Stimulated activated CD4-positive, alpha-beta T cell treated with anti-CD3 and anti-CD28 coated beads, TNF-alpha, amount 100 ng/mL, for 4 hours (primary cell): Measurements from ENCODE around the gene E2F2.
A peak's percentile ranks its signal among the peaks of the same experiment; 100 is the strongest.

Experiments
- DNase-seq, 3 experiments: peaks; one replicate each; pipeline ENCODE4 v3.0.0-alpha.2; 2020; ENCODE audit warnings: low read depth in 3 of 3

The E2F2 gene

DNA sequence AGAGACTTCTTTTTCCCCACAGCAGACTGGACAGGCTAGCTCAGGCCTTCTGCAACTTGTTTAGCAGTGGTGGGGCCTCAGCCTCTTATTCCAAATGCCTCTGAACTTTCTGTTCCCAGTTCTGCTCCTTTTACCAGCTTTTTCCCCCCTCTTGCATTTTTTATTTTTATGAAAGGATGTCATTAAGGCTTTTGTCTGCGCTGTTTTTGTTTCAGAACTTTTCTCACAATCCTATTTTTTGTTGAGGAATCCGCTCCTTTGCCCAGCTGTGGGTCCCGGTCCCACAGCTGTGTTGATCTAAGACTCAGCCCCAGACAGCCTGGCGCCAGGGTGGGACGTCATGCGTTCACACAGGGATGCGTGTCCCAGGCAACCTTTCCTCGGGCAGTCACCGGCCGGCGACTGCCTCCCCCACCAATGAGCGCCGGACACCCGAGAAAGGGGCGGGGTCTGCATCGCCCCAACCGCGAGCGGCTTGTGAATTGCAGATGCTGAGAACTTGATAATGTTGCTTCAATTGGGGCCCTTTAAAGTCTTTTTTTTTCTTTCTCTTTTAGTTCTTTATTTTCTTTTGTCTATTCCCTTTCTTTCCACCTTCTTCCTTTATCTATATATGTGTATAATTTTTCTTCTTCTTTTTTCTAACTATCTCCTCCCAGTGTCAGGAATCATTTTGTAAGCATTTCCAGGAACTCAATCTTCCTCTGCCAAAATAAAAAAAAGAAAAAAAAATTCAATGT is 31.3 kb upstream of the E2F2 start:
- DNase-seq, result no peak

DNA sequence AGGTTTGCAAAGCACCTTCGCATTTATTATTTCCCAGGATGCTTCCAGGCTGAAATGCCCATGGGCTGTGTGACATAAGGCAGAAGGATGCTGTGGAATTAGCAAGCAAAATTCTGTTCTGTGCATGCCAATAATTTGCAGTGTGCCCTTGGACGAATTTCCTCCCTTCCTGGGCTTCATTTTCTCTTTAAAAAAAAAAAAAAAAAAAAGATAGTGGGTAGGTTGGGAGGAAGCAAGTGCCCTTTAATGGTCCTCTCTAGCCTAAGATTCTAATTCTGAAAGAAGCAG is 30.7 kb upstream of the E2F2 start:
- no peak for DNase-seq

DNA sequence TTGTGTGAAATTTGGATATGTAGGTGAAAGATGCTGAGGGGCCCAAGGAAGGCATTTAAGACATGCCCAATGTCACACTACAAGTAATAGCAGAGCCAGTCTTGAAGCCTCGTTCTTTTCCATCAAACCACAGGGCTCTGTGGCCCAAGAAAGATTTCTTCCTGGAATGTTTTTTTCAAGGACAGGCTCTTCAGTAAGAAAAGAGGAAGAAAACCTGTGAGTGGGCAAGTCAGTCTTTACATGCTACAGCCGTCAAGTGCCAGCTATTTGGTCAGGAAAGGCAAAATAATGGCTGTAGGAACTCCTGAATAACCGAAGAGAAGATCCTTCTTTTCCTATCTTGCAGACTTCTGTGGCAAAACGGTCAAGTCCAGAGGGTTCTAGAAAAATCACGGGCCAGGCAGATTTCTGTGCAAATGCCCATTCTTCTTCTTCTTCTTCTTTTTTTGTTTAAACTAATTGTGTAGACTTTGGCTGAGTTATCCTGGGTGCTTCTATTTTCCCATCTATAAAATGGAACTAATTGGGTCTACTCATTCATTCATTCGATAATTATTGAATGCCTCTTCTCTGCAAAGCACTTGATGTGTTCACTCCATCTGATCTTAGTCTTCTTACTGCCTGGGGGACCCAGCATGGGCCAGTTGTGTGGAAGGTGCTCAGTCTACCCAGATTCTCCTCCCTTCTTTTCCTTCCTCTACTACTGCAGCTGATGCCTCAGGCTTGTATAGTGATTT is 30.2 kb upstream of the E2F2 start:
- DNase-seq, result no peak

DNA sequence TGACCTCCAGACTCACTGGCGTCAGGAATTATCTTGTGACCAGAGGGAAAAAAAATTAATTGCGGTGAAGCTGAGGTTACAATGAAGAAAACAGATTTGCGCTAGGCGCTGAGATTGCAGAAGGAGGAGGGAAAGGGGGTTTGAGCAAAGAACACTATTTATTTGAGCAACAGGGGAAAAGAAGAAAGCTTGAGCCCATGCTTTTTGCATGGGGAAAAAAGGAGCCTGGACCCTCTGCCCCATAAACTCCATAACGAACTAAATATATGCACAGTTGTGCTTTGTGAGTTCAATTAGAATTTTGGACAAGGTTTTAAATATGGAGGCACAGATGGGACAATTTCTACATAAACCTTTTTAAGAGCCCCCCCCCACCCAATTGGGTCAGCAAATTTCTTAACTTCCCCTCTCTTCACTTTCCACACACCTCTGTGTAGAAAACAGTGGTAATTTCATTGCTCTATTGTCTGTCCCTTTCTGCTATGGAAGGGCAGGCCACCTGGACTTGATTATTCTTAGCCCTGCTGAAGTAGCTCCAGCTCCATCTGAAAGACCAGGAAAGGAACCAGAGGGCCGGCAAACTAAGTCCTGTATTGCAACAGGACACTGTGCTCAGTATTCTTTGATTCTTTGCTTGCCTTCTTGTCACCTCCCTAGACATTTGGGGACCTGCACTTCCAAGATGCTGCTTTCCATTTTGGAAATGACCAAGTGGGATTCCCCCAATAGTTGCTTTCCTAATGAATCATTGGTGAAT is 29.1 kb upstream of the E2F2 start:
- no peak for DNase-seq

DNA sequence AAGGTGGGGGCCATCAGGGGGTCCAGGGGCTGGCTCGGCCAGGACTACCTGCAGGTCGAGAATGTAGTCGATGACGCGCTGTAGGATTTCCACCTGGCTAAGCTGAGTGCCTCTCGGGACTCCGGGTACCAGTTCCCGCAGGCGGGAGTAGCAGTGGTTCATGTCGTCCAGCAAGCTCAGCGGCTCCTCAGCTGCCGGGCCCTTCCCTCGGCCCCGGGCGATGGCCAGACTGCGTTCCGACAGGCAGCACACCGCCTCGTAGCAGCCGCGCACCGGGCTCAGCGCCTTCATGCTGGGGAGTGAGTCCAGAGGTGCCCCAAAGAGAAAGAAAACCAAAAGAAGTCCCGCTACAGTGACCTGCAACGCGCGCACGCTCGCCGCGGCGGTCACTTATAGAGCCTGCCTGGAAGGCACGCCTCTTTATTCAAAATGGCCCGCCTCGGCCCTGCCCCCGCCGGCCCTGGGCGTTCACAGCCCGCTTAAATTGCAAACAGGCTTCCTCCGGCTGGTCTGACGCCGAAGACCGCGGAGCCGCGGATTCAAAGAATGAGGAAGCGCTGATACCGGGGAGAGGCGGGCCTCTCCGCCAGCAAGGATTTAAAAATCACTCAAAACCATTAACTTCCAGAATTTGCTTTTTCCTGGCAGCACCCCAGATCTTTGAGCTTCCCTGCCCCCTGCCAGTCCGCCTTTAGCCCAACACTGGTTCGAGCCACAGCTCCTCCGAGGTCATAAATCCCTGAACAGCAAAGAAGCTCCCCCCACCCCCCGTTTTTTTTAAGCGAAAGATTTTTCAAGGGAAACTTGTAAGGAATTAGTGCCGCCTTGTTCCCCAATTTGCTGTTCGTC is 28.3 kb upstream of the E2F2 start, which contains the start of gene ID3:
TSS of gene ID3 (minus strand) at position 366 of the 849 bp plus-strand sequence. CDS start at position 291, 75 bp downstream.
- peak; percentile 76 to 86 (median 79) for DNase-seq

DNA sequence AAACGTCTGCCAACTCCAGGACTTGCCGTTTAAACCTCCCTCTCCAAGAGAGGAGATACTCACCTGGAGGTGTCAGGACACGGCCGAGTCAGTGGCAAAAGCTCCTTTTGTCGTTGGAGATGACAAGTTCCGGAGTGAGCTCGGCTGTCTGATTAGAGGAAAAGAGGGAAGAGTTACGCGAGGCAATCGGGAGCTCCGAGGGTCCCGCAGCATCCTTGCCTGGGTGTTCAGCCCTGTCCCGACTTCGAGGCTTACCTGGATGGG is 27.8 kb upstream of the E2F2 start:
- DNase-seq, result no peak

DNA sequence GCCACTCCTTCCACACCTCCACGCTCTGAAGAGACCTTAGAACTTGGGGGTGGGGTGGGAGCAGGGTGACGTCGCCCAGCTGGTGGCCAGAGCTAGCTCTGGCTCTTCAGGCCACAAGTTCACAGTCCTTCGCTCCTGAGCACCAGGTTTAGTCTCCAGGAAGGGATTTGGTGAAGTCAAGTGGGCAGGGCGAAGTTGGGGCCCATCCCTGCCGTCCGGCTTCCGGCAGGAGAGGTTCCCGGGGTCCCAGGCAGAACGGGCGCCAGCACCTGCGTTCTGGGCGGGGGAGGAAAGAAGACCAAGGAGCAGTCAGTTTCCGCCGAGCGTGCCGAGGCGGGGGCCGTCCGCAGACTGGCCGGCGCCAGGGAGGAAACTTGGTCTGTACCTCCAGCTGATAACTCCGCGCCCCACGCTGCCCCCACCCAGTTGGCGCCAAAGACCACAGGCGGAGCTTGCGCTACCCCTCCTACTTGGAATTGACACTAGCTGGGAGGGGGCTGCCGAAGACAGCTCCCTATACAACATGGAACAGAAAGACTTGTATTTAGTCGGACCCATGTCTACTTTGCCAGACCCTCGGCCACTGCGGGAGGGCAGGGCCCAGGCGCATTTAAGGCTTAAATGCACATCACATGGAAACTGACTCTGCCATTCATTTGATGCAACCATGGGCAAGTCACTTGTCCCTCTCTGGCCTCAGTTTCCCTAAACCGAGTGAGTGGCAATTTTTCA is 27.3 kb upstream of the E2F2 start:
- no peak for DNase-seq

DNA sequence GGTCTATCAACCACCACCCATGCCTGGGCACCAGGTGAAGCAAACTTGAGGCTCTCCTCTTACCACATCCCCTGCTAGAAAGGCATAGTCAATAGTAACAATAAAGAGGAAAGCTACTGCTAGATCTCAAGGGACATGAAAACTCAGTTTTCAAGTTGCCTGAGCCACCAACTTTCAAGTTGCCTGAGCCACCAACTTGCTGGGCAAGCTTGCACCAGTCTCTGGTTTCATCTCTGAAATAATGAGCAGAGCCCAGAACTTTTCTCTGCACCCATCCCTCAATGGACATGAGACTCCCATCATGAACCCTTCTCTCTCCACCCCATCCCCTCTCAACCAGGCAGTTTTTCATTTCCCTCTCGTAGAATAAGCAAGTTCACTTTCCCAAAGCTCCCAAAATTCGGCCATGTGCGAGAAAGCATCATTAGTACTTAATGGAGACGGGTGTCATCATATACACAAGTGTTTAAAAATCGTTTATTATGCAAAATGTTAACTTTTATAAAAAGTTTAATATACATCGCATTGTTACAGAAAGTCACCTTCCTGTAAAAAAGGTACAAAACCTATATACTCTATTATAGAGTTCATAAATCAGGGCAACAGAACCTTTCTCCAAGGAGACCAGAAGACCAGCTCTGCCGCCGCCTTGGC is 26.6 kb upstream of the E2F2 start:
- DNase-seq, result no peak

DNA sequence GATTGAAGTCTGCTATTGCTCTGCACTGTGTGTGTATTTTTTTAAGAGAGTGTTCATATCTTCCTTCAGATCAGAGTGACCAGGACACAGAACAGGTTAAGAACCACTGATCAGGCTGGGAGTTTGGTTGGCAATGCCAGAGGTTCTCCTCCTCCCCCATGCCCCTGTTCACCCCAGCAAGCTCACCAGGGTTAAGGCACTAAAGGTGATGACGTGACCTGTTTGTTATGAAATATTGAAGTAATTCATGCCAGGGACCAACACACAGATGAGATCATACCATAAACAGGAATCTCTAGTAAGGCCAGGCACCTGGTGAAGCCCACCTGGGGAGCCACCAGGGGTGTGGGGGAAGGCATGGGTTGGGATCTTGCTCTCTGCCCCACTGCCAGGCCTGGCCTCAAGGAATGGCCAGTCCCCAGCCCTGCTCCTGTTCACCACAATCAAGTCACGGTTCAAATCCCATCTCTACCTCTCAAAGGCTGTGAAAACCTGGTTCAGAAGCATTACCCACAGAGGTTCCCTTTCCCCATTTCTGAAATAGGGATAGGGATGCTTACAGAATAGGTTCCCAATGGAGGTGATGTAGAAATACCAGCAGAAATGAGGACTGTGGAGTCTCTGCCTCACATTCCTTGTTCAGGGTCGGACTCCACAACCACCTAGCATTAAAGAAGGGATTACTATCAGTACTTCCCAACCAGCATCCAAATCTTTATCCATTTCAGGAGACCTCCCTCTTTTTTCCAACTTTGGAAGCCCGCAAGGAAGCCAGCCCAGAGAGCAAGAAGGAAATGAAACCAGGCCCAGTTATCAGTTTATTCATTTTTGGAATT is 25.8 kb upstream of the E2F2 start:
- no peak for DNase-seq

DNA sequence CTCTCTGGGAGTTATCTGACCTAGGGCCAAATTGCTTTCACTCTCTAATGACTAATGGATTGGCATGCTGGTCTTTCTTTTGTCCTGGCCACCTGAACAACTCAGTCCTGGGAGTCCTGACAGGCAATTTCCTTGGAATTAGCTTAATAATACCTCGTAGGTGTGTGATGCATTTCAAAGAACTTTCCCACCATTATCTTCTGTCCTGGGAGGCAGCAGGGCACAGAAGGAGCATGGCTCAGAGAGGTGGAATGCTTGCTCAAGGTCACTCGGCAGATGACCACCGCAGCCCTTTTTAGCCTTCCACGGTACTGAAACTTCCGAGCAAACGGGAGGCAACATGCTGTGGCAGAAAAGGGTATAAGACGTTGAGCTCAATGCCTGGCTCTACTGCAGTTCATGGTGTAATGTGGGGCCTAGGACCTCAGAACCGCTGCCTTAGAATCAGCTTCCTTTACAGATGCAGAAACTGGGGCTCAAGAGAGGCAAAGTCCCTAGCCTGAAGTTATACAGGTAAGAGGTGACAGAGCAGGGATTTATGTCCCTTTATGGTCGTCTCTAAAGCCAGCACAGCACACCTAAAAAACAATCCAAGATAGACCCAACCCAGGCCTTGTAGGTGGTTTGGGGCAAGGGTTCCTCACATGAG is 25.1 kb upstream of the E2F2 start:
- no peak for DNase-seq

DNA sequence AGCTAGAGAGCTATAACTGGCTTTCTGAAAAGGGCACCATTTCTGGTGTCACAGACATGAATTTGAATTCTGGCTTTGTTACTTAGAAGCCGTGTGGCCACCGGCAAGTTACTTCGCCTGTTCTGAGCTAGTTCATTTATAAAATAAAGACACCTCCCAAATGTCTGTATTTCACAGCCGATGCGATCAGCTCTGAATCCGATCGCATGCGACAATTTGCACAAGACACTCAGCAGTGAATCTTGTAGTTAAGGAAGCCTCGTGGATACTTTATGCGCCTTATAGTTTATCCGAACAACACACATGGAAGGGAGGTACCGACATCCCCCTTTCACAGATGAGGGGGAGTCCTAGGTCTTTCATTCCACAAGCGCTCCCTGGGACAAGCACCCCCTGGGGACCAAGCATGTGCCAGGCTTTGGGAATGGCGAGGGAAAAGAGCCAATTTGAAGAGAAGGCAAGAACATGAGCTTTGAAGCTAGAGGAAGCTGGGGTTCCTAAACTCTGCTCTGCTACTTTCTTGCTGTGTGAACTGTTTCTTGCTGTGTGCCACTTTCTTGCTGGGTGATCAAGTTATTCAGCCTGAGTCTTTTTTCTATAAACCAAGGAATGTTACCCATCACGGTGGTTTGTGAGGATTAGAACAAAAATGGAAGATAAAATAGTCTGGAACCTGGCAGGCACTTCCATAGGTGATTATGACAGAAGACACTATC is 24.4 kb upstream of the E2F2 start:
- DNase-seq, result no peak

DNA sequence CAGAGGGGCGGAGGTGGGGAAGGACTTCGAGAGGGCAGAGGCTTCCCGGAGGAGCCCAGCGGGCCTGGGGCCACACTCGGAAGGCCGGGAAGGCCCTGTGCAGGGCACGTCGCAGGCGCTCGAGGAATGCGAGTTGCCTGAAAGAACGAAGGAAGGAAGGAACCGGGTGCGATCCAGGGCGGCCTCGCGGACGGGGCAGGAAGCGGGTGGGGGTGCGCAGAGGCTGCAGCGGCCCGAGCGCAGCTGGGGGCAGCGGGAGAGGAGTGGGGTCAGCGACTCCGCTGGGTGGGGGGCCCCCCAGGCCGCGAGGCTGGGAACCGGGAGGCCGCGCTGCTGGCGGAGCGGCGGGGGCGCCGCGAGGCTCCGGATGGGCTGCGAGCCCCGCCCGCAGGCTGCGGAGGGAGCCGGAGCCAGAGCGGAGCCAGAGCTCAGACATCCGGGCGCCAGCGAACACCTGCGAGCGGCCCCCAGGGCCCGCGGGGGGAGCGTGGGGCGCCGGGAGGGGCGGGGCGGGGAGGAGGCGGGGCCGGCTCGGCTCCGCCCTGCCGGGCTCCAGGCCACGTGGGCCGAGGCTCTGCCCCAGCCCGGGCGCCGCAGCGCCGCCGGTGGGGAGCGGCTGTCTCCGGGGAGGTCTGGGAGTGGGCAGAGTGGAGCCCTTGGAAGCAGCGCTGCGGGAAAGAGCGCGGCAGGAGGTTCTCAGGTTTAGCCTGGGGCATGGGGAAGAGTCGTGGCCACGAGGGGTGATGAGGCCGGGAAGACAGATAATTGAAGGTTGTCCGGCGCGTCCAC is 23.6 kb upstream of the E2F2 start:
- peak; percentile 70 to 78 (median 71) for DNase-seq

DNA sequence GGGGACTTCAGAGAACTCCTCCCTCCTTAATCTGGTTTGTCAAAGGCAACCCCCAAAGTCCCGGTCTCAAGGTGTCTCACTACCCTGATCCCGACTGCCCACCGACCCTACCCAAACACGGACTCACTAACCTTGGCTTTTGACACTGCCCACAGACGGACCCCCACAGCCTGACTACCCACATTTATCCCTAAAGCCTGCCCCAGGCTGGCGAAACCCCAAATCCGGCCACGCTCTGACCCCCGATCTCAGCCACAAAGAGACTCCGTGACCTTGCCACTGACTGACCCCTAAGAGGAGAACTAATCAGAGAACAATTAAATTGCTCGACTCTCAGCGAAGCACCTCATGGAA is 23.1 kb upstream of the E2F2 start:
- no peak for DNase-seq

DNA sequence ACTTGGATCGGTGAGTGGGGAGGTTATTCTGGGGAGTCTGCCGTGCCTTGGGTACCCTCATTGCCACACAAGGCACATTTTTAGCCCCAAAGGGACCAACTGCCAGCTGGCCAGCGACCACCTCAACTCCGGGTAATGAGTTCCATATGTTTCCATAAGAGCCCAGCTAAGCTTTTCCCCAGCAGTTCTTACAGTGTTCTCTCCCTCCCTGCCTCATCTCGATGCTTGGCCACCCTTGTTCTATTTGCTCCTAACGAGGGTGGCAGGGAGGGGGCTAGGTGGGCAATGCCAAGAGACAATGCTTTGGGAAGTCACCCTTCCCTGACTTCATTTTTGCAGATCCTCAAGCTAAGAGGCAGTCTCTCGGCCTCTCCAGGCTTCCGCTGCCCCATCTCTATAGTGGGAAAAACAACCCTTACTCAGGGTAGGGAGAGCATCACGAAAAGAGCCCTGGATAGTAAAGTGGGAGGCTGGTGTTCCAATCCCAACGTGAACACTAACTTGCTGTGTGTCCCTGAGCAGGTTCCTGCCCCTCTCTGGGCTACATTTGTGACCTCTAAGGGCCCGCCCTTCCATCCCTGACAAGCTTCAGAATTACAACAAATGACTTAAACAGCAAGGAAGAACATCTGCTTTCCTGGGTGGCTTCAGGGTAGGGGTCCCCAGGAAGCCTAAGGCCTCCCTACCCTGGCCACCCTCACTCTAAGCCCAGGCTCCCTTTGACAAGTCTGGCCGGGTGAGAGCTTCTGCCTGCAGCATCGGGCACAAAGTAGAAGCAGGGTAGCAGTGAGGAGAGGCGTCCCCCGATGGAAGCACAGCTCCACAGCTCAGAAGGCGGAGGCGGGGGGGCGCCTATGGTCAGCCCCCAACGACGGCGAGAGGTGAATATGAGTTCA is 22.4 kb upstream of the E2F2 start:
- DNase-seq, result no peak

DNA sequence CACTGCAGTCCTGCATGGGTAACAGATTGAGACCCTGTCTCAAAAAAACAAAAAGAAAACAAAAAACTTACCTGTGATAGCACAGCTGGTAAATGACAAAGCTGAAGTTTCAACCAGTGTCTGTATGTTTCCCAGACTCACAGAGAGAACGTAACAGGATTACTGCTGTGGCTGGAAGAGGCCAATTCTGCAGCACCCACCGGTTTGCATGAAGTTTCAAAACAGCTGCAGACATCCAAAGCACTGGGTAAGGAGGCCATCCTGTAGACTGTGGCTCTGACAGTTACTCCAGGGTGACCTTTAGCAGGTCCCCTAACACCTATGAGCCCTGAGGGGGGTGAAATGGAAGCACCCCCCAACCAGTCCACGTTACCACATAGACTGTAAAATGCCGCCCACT is 20.8 kb upstream of the E2F2 start:
- no peak for DNase-seq

DNA sequence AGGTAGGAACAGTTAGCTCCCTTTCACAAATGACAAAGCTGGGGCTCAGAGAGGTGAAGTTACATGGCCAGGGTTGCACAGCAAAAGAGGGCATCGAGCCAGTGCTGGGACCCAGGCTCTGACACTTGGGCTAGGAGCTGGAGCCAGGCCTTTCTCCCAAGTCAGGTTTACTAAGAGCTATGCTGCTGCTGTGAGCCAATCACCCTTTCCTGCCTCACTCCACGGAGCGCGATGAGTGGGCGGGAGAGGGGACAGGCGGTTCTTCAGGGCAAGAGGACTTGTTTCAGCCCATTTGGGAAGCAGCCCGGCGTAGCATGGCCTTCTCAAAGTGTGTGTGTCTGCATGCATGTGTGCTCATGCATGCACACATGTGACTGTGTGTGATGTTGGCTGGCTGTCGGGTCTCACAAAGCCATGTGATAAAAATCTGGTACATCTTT is 17.7 kb upstream of the E2F2 start:
- DNase-seq, result no peak
